Umbilical cord (tissue), 2 donors: ENCODE data around the gene PLCB1. TPM values are rescaled to one million over a fixed set of nuclear protein-coding genes. Genes with fewer than 3 reads are reported as not detected.

Source experiments
- DNase-seq: peaks from one replicate; pipeline ENCODE4 v3.0.0-alpha.2; 2015; ENCODE audit warnings: low spot score
- total RNA-seq: library from RNA; depleted of rRNA; stranded (reverse); fragments of >200 nt; gene quantifications from one replicate; pipeline ENCODE4 v1.2.3, GENCODE V29; 2014; ENCODE audit warnings: low replicate concordance; ENCODE audit not compliant: insufficient read depth

The PLCB1 gene
- total RNA-seq, 1 donor from 2014 or later, result 49.1 TPM

GRCh38 chr20:8870652-8871051 is 738.6 kb downstream of the PLCB1 start:
- DNase-seq, result no peak

GRCh38 chr20:8874437-8874836 is 742.4 kb downstream of the PLCB1 start:
- DNase-seq, result no peak

GRCh38 chr20:8875586-8875985 is 743.5 kb downstream of the PLCB1 start:
- DNase-seq, result no peak

- no peak for DNase-seq
Measured at GRCh38 chr20:8876366-8876765, 744.3 kb downstream of the PLCB1 start.

GRCh38 chr20:8877294-8877693 is 745.2 kb downstream of the PLCB1 start:
- DNase-seq, result no peak

GRCh38 chr20:8879669-8880068 is 747.6 kb downstream of the PLCB1 start:
- no peak for DNase-seq

- no peak for DNase-seq
Measured at GRCh38 chr20:8880085-8880853, 748.2 kb downstream of the PLCB1 start.

GRCh38 chr20:8891039-8891438 is 759.0 kb downstream of the PLCB1 start:
- no peak for DNase-seq

- no peak for DNase-seq
Measured at GRCh38 chr20:8895472-8895871, 763.4 kb downstream of the PLCB1 start.

- DNase-seq, result no peak
Measured at GRCh38 chr20:8898823-8899222, 766.8 kb downstream of the PLCB1 start.

- DNase-seq, result no peak
Measured at GRCh38 chr20:8901237-8902025, 769.4 kb downstream of the PLCB1 start.

- DNase-seq, result no peak
Measured at GRCh38 chr20:8903655-8904605, 771.9 kb downstream of the PLCB1 start.

GRCh38 chr20:8909596-8909995 is 777.5 kb downstream of the PLCB1 start:
- no peak for DNase-seq

GRCh38 chr20:8912096-8912495 is 780.0 kb downstream of the PLCB1 start:
- no peak for DNase-seq

GRCh38 chr20:8912731-8913130 is 780.7 kb downstream of the PLCB1 start:
- no peak for DNase-seq

- no peak for DNase-seq
Measured at GRCh38 chr20:8913456-8913855, 781.4 kb downstream of the PLCB1 start.

- DNase-seq, result no peak
Measured at GRCh38 chr20:8914421-8914820, 782.4 kb downstream of the PLCB1 start.

- DNase-seq, result no peak
Measured at GRCh38 chr20:8917084-8917483, 785.0 kb downstream of the PLCB1 start.

GRCh38 chr20:8918145-8918544 is 786.1 kb downstream of the PLCB1 start:
- DNase-seq, result no peak

GRCh38 chr20:8924539-8924938 is 792.5 kb downstream of the PLCB1 start:
- no peak for DNase-seq

GRCh38 chr20:8930726-8931125 is 798.7 kb downstream of the PLCB1 start:
- no peak for DNase-seq
